Measurements from ENCODE around the gene ACSM6.
A peak's percentile ranks its signal among the peaks of the same experiment; 100 is the strongest.
"Not testable (repeated sequence)": the region's sequence is repeated elsewhere in the genome, so short reads cannot be mapped to it uniquely, and the experiment has no call there.

ACSM6 gene

DNA sequence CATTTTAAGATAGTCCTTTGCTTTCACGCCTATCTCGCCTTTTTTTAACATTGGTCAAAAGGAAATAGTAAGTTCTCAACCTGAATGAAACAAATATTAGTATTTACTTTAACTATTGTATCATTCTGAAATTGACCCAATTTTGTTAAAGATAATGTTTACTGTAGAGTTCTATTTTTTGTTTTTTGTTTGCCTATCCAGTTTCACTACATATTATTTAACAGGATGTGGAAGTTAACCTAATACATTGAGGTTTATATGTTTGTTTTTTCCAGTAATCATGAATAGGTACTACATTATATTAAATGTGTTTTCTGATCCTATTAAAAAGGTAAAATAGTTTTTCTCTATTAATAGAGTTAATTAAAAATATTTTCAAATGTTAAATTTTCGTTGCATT is 26.5 kb downstream of the ACSM6 start:
- no peak for DNase-seq

DNA sequence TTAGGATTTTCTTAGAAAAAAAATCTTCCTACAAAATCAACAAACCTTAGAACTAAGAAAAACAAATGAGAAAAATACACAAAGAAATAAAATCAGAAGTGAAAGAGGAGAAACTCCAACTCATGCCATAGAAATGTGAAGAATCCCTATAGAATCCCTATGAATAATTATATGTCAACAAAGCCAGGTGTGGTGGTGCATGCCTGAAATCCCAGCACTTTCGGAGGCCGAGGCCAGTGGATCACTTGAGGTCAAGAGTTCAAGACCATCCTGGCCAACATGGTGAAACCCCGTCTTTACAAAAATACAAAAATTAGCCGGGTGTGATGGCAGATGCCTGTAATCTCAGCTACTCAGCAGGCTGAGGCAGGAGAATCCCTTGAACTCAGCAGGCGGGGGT is 27.1 kb downstream of the ACSM6 start:
- DNase-seq: no peak

GRCh38 chr10:95225136-95225535 is 31.1 kb downstream of the ACSM6 start:
- peak; percentile 19 for DNase-seq

GRCh38 chr10:95228934-95229723 is 35.1 kb downstream of the ACSM6 start:
- DNase-seq: not testable (repeated sequence)

- peak; percentile 41 for DNase-seq
These were observed 35.9 kb downstream of the ACSM6 start for GRCh38 chr10:95229724-95230627.

DNA sequence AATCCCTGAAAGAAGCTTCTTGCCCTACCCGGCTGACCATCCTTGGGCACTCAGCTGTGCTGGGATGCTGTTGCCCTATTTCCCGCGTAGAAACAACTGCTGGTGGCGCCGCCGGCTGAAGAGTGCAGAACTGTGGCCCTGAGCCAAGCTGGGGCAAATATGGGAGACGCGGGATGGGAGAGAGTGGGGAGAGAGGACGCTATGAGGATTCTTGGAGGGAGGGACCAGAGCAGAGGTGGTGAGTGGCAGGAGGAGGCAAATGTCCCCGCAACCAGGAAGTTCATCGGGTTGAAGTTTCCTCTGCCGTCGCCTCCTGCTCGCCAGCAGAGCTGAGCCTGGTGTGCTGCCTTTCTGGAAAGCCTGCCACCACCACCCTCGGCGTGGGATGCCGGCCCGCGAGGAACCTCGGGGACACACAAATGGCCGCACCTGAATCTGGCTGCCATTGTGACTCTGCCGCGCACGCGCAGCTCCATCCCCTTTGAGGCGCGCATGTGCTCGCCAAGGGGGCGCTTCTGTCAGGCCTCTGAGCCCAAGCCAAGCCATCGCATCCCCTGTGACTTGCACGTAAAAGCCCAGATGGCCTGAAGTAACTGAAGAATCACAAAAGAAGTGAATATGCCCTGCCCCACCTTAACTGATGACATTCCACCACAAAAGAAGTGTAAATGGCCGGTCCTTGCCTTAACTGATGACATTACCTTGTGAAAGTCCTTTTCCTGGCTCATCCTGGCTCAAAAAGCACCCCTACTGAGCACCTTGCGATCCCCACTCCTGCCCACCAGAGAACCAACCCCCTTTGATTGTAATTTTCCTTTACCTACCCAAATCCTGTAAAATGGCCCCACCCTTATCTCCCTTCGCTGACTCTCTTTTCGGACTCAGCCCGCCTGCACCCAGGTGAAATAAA is 36.9 kb downstream of the ACSM6 start:
- not testable (repeated sequence) for DNase-seq

DNA sequence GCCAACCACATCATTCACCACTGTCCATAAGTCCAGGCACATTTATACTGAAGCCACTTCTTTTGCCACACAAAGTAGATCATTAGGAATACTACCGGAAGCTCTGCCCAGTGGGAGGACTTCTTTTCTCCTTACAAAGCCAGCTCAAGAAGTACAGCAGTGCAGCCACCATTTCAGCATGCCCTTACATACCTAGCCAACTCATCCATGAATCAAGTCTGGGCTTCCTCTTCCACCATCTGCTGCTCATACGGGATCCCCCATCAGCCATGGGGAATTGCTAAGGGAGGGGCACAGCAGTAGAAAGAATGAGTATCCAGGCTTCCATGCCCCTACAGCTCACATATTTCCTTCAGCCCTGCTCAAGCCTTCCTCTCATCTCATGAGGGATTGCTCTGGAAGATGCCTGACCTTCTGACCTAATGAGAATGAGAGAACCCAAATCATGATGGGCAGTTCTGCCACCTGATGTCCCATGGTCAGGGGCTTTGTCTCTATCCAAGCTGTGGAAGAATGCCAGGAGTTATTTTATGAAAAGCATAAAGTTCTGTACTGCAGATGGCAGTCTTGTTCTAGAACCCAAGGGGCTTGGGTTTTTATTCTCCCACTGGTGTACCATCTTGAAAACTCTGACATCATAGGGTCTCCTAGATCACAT is 39.5 kb downstream of the ACSM6 start:
- no peak for DNase-seq

DNA sequence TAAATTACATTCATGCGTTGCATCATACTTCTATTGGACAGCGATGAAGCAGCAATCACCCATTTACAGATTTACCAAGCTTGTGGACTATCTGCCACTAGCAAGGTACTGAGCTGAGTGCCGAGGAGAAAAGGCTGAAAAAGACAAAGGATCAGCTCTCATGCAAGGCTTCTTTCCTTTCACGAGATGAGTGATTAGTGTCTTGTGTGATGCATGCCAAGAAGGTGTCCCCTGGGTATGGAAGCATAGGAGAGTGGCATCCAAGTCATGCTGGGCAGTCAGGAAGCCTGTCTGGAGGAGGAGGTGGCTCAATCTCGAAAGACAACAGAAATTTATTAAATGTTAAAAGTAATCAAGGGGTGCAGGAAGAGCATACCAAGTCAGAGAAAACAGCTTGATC is 40.9 kb downstream of the ACSM6 start:
- DNase-seq: no peak

- DNase-seq: no peak
These were observed 41.6 kb downstream of the ACSM6 start for GRCh38 chr10:95235676-95236067.

DNA sequence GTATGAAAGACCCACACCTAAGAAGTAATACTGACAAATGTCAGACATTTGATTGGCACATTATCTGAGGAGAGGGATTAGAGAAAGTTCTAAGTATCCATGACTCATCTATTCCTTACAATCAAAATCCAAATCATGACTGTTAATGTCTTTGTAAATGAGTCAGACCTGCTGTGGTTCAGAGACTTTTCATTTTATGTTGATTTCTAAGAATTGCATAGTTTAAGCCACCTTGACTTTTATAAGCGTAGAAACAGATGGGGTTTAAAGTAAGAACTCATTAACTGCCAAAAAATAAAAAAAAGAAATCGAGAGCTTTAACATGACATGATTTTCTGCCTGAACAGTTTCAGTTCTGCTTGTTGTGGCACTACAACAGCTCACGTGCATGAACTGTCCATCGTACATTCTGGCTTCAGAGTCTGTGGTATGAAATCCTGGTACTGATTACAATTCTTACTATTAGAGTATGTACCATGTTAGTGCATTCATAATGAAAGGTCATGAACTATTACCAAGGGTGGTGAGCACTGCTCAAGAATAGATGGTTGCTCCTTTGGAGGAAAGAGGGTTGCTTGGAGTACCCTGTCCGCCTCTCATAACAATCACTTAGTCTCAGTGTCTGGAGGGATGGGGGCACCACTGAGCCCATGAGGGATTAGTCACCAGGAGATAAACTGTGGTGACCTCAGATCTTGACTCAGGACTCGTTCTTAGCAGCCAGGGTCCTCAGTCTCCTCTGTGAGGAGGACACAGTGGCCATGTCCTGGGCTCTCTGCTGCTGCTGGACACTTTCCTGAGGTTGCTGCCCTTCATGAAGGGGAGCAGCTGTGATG is 42.2 kb downstream of the ACSM6 start:
- peak; percentile 80 for DNase-seq

DNA sequence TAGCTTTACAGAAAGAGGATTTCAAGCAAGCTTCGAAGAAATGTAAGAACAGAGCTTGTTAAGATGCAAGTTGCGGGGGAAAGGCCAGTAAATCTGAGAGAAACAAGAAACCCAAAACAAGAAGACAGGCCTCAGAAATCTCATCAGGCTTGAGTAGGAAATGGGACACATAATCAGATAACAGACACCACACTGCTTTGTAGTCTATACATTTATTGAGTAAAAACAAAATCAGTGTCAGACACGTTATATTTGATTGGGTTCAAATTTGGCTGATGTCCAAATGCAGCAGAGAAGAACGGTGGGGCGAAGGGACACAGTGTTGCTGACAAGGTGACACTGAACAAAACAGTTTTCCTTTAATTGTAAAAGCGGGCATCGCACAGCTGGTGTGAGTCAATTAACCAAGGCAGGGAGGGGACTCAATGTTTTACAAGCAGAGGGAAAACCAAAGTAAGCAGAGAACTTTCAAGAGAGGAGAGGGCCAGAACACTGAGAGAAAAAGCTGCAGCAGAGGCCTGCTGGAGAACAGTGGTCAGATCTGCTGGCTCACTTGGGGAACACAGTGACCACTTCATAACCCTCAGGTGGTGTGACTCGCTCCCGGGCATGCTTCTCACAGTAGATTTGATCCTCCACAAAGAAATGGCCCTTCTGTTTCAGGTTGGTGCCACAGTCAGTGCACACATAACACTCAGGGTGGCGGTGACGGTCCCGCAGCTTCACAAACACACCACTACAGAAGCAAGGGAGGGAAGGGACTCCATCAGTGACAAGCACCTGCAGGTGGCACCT is 43.5 kb downstream of the ACSM6 start:
- no peak for DNase-seq

- DNase-seq: not testable (repeated sequence)
These were observed 46.1 kb downstream of the ACSM6 start for GRCh38 chr10:95240096-95240495.

DNA sequence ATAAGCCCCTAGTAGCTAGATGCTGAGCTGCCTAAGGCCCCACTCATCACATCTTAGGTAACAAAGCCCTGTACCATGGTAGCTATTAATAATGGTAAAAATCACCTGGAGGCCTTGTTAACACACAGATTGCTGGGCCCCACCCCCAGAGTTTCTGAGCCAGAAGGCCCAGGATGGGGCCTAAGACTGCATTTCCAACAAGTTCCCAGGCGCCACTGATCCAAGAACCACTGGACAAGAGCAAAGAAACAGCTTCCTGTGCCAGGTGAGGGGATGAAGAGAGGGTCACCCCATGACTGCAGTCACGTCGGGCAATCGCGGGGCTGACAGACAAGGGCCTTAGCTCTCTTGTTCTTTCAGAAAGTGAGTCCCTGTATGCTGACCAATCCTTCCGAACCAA is 46.8 kb downstream of the ACSM6 start:
- DNase-seq: no peak

DNA sequence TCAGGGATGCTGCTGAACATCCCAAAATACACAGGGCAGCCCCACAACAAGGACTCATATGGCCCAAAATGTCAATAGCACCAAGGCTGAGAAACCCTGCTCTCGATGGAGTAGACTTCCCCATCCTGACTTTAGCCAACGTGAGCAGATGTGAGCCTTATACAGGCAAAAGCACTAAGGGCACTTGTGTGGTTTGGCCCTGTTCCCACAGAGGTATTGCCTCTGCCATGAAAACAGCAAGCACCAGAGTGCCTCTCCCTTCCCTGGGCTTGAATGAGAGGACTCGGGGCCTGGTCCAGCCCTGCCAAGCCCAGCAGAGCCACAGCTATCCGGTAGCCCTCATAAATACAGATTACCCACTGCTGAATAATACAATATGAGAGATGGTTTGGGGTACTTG is 47.5 kb downstream of the ACSM6 start:
- DNase-seq: no peak

- DNase-seq: peak; percentile 76
These were observed 48.7 kb downstream of the ACSM6 start for GRCh38 chr10:95242581-95243317.

DNA sequence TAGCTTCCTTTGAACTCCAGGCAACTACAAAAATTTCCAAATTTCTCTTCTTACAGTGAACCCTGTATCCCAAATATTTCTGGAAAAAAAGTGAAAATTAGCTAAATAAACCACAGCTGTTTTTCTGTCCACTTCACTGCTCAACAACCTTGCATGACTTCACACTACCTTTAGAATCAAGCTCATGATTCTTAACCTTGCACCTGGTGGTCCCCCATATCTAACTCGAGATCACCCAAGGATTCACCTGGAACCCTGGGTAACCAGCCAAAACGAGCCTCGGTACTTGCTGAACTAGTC is 49.2 kb downstream of the ACSM6 start:
- DNase-seq: no peak

DNA sequence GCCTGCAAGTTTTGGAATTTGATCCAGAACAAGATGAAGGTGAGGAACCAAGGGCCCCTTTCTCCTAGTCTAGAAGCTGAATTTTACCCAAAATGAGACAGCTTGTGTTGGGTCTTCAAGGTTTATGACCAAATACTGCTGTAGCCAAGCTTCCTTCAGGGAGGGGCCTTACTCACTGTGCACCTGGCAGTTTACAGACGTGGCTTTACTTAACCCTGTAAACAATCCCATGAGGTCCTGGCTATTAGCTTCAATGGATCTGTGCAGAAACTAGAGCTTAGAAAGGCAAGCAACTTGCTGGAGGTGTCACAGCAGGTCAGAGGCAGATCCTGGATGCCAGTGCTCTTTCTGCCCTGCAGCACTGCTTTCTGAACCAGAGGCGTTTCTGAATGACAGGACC is 50.1 kb downstream of the ACSM6 start:
- no peak for DNase-seq

- no peak for DNase-seq
These were observed 51.5 kb downstream of the ACSM6 start for GRCh38 chr10:95245425-95246055.

DNA sequence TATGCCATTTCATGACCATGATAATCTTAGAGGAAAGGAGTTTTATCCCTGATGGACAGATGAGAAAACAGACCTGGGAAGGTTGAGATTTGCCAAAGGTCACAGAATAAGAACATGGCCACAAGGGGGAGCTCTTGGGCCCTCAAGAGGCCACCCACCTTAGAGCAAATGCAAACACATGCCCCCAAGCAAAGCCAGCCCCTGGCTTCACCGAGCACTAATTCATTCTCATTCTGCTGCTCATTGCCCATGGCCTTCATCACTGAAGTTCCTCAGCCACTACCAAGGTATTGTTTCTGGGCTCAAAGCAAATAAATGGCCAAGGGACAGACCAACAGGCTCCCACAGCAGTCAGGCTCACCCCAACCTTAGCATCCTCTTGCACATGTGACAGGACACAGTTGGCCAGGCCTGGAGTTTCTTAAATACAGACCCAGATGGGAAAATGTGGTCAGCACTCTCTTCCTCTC is 52.6 kb downstream of the ACSM6 start:
- peak; percentile 89 for DNase-seq
